ENCODE measurements around the gene CARD9.

DNA sequence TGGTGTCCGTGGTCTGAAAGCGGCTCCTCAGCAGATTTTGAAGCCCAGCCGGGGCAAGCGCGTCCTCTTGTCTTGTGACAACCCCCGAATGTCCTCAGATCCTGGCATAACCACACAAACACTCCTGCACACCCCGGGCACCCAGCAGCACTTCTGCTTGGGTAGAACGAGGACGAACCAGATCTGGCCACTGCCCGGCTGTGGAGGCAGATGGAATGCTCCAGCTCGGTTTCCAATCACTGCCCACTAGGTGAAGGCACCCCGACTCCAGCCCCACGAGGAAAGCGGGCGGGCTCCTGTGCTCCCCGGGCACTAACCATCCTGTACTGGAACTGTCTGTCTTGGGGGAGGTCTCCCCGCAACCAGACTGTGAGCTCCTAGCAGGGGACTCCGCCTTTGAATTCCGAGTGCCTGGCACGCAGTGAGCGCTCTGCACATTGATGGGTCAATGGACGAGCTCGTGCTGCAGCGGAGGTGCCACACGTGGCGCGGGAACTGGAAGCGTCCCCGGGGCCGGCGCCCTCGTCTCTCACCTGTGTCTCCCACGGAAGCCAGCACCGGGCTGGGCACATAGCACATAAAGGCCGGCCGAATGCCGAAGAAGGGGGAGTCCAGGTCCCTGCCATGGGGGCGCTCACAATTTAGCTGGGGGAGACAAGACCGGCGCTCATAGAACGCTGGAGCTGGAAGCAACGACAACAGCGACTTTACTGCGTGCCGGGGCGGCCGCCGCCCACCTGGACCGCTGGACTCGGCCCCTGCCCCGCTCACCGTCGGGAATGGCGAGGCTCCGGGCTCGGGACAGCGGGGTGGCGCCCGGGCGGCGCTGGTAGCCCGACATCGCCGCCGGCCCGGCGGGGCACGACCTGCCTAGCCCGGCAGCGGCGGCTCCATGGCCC lies 36.3 kb upstream of the CARD9 start:
- TF ChIP-seq, protein P1, sequence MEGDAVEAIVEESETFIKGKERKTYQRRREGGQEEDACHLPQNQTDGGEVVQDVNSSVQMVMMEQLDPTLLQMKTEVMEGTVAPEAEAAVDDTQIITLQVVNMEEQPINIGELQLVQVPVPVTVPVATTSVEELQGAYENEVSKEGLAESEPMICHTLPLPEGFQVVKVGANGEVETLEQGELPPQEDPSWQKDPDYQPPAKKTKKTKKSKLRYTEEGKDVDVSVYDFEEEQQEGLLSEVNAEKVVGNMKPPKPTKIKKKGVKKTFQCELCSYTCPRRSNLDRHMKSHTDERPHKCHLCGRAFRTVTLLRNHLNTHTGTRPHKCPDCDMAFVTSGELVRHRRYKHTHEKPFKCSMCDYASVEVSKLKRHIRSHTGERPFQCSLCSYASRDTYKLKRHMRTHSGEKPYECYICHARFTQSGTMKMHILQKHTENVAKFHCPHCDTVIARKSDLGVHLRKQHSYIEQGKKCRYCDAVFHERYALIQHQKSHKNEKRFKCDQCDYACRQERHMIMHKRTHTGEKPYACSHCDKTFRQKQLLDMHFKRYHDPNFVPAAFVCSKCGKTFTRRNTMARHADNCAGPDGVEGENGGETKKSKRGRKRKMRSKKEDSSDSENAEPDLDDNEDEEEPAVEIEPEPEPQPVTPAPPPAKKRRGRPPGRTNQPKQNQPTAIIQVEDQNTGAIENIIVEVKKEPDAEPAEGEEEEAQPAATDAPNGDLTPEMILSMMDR (IDR thresholded peaks at IDR 0.05), result no peak
- no peak for TF ChIP-seq POLR2A (IDR thresholded peaks at IDR 0.05)

Measured in thyroid gland (tissue), 4 donors.